DOHH2 (cell line): ENCODE data around the gene HLA-DRB1.

Experiments used
- H3F3A ChIP-seq: fragments of 200-600 bp; sonication (generic), shearing (Covaris generic); 2 replicates; pipeline ENCODE4 v1.6.0; 2016; ENCODE audit warnings: antibody characterized with exemption, mild to moderate bottlenecking; ENCODE audit not compliant: control insufficient read depth, insufficient read depth
- H3K27ac ChIP-seq: fragments of 200-600 bp; sonication (generic); 2 replicates; pipeline ENCODE4 v1.5.1; 2014; ENCODE audit warnings: low read depth, mild to moderate bottlenecking, low read length, moderate library complexity
- H3K27me3 ChIP-seq: fragments of 200-600 bp; sonication (generic); 2 replicates; pipeline ENCODE4 v1.6.1; 2014; ENCODE audit warnings: mild to moderate bottlenecking, low read length, mixed read lengths; ENCODE audit not compliant: control insufficient read depth
- H3K36me3 ChIP-seq: fragments of 200-600 bp; sonication (generic); 2 replicates; pipeline ENCODE4 v1.6.1; 2014; ENCODE audit warnings: mild to moderate bottlenecking, low read length, moderate library complexity, mixed read lengths; ENCODE audit not compliant: control insufficient read depth
- H3K4me1 ChIP-seq: fragments of 200-600 bp; sonication (generic); 2 replicates; pipeline ENCODE4 v1.6.1; 2014; ENCODE audit warnings: mild to moderate bottlenecking, low read length, mixed read lengths; ENCODE audit not compliant: control insufficient read depth
- H3K4me2 ChIP-seq: fragments of 200-600 bp; sonication (generic); 2 replicates; pipeline ENCODE4 v1.6.0; 2014; ENCODE audit warnings: mild to moderate bottlenecking, low read length, moderate library complexity
- H3K4me3 ChIP-seq: fragments of 200-600 bp; sonication (generic); 2 replicates; pipeline ENCODE4 v1.5.1; 2014; ENCODE audit warnings: mild to moderate bottlenecking, low read length, mixed read lengths
- H3K79me2 ChIP-seq: fragments of 200-600 bp; sonication (generic); 2 replicates; pipeline ENCODE4 v1.6.1; 2014; ENCODE audit warnings: mild to moderate bottlenecking, low read length, mixed read lengths; ENCODE audit not compliant: control insufficient read depth
- H3K9me2 ChIP-seq: fragments of 200-600 bp; sonication (generic); replicated peaks from 2 replicates; pipeline ENCODE4 v1.6.1; 2014; ENCODE audit warnings: mild to moderate bottlenecking, low read length, mixed read lengths; ENCODE audit not compliant: control insufficient read depth
- H3K9me3 ChIP-seq: fragments of 200-600 bp; sonication (generic); 2 replicates; pipeline ENCODE4 v1.6.1; 2014; ENCODE audit warnings: antibody characterized with exemption, low read length, mixed read lengths; ENCODE audit not compliant: control insufficient read depth, insufficient read depth
- H4K20me1 ChIP-seq: fragments of 200-600 bp; sonication (generic); 2 replicates; pipeline ENCODE4 v1.6.0; 2014; ENCODE audit warnings: low read depth, mild to moderate bottlenecking, antibody characterized with exemption, low read length, moderate library complexity; ENCODE audit not compliant: control insufficient read depth, insufficient read depth
- EZH2phosphoT487 ChIP-seq: fragments of 200-600 bp; sonication (generic); IDR thresholded peaks from 2 replicates; pipeline ENCODE4 v1.6.1; 2017; ENCODE audit warnings: borderline replicate concordance, mild to moderate bottlenecking, antibody characterized with exemption, low read length, moderate library complexity, mixed read lengths
- TF ChIP-seq, protein P1 (sequence below): fragments of 200-600 bp; sonication (generic); IDR thresholded peaks from one replicate; pipeline ENCODE4 v1.5.1; 2014; ENCODE audit warnings: antibody characterized with exemption, mild to moderate bottlenecking, low read depth, low read length; ENCODE audit not compliant: poor library complexity, severe bottlenecking

HLA-DRB1 gene

DNA sequence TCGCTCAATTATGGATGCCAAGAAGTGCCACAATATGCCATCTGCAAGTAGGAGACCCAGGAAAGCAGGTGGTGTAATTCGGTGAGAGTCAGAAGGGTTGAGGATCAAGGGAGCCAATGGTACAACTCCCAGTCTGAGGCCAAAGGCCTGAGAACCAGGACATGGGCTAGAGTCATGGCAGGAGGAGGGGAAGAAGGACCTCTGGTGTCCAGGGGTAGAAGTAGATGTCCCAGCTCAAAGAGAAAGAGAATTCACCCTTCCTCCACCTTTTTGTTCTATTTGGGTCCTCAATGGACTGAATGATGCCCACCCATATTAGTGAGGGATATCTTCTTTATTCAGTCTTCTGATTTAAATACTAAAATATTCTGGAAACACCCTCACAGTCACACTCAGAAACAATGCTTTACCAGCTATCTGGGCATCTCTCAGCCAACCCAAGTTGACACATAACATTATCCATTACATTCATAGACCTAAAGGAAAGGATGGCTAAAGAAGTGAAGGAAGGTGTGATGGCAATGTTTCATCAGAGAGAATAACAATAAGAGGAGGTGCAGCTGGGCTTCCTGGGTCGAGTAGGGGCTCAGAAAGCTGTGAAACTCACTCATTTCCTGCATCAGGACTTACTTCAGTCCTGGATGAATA lies 26.4 kb upstream of the HLA-DRB1 start:
- Histone ChIP-seq H3K27ac (no peak overlapping the region), H3K4me2 (no peak overlapping the region), H3K4me1 (peaks cover 10% of the 10 kb centered on the region), H3K79me2 (no peaks in the 10 kb centered on the region), H3K27me3 (no peaks in the 10 kb centered on the region), H3F3A (no peaks in the 10 kb centered on the region), H3K9me2 (no peaks in the 10 kb centered on the region), H3K36me3 (no peaks in the 10 kb centered on the region), H3K9me3 (no peaks in the 10 kb centered on the region), H4K20me1 (no peaks in the 10 kb centered on the region), H3K4me3 (no peak overlapping the region)
- TF ChIP-seq, protein P1, sequence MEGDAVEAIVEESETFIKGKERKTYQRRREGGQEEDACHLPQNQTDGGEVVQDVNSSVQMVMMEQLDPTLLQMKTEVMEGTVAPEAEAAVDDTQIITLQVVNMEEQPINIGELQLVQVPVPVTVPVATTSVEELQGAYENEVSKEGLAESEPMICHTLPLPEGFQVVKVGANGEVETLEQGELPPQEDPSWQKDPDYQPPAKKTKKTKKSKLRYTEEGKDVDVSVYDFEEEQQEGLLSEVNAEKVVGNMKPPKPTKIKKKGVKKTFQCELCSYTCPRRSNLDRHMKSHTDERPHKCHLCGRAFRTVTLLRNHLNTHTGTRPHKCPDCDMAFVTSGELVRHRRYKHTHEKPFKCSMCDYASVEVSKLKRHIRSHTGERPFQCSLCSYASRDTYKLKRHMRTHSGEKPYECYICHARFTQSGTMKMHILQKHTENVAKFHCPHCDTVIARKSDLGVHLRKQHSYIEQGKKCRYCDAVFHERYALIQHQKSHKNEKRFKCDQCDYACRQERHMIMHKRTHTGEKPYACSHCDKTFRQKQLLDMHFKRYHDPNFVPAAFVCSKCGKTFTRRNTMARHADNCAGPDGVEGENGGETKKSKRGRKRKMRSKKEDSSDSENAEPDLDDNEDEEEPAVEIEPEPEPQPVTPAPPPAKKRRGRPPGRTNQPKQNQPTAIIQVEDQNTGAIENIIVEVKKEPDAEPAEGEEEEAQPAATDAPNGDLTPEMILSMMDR, result no peak
- TF ChIP-seq EZH2phosphoT487, result no peak

DNA sequence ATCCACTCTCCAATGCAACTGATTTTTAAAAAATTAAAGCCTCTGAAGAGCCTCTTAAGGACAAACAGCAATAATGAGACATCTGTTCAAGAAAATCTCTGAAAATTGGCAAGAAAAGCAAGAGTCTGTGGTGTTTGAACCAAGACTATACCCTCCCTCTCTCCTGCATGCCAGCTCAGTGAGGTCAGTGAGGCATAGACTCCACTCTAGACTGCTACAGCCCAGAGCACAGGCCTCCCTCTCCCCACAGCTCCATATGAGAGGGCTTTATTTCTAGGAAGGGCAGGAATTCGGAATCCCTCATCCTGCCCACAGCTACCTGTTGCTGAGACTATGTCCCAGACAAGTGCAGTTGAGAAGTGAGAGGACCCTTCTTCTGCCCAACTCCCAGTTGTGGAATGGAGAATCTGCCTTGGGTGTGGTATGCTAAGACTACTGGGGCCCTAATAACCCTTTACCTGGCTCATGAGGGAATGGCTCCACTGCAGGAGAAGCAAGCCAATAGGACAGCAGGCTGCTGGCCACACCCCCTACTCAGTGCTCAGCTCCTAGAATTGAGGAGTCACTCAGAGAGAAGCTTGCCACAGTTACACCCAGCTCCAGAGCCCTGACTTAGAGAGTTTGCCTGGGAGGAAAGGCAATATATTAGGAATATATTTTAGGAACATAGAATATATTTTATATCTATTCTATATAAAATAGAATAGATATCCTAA lies 24.9 kb upstream of the HLA-DRB1 start:
- no peaks in the 10 kb centered on the region for H3K79me2 ChIP-seq
- H3K27ac ChIP-seq, result no peak overlapping the region
- H3K9me3 ChIP-seq, result no peaks in the 10 kb centered on the region
- H3K27me3 ChIP-seq, result no peaks in the 10 kb centered on the region
- no peaks in the 10 kb centered on the region for H3K9me2 ChIP-seq
- no peaks in the 10 kb centered on the region for H3K36me3 ChIP-seq
- H3F3A ChIP-seq, result no peaks in the 10 kb centered on the region
- H3K4me2 ChIP-seq, result no peak overlapping the region
- H3K4me1 ChIP-seq, result peaks cover 15% of the 10 kb centered on the region
- H3K4me3 ChIP-seq, result no peak overlapping the region
- H4K20me1 ChIP-seq, result no peaks in the 10 kb centered on the region
- TF ChIP-seq, protein P1, result no peak
- no peak for TF ChIP-seq EZH2phosphoT487

DNA sequence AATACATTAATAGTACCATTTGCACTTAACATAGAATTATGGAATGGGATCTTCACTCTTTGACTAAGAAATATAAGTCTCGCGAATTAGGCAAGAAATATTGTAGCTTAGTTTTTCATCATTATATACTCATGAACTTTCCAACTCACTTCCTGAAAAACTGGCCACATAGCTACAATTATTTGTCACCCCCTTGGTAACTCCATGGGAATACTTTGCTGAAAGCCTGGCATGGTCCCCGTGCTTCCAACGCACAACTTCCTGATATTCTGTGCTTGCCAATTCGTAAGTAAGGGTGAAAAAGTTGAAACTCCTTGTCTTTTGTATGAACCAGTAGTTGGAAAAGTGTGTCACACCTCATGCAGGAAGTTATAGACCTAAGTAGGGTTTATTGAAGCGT lies 23.8 kb upstream of the HLA-DRB1 start:
- H3K36me3 ChIP-seq, result no peaks in the 10 kb centered on the region
- peaks cover 18% of the 10 kb centered on the region for H3K4me1 ChIP-seq
- no peak overlapping the region for H3K27ac ChIP-seq
- no peaks in the 10 kb centered on the region for H3K79me2 ChIP-seq
- no peaks in the 10 kb centered on the region for H3K9me2 ChIP-seq
- no peak overlapping the region for H3K4me3 ChIP-seq
- no peak overlapping the region for H3K4me2 ChIP-seq
- no peak for TF ChIP-seq EZH2phosphoT487
- TF ChIP-seq, protein P1, result no peak
- H3K27me3 ChIP-seq, result no peaks in the 10 kb centered on the region
- no peaks in the 10 kb centered on the region for H3K9me3 ChIP-seq
- no peaks in the 10 kb centered on the region for H4K20me1 ChIP-seq
- H3F3A ChIP-seq, result no peaks in the 10 kb centered on the region
